Endothelial cell of umbilical vein (primary cell): ENCODE results near the gene SERPIND1. TPM values are rescaled to one million over a fixed set of nuclear protein-coding genes. Genes with fewer than 3 reads are reported as not detected.

Source experiments
- BruUV-seq: library from RNA; stranded (reverse); fragments of 400-500 nt; replicated peaks from 2 replicates; lab custom pipeline; 2021; lab: Mats Ljungman, UMichigan
- CTCF ChIA-PET: fragments of 300-600, 350-600 bp; sonication (Branson Sonifier 250); formaldehyde crosslinking; loops from one replicate; lab custom pipeline; 2021; ENCODE audit warnings: antibody characterized with exemption, inconsistent platforms; lab: Charles Lee
- POLR2A ChIA-PET: fragments of 300-600, 350-600 bp; sonication (Branson Sonifier 250); formaldehyde crosslinking; loops from one replicate; lab custom pipeline; 2021; ENCODE audit warnings: antibody characterized with exemption, inconsistent platforms; lab: Charles Lee
- DNase-seq: peaks from one replicate; pipeline ENCODE4 v3.0.0-alpha.2; 2011; ENCODE audit warnings: low read depth, low spot score
- FAIRE-seq: peaks from 2 replicates; lab custom pipeline; 2011; peaks lifted over from hg19 to GRCh38; lab: Jason Lieb, UNC
- H2AFZ ChIP-seq: 2 replicates; pipeline ENCODE4 v1.6.0; 2012; ENCODE audit warnings: low read depth, low read length, control low read depth, inconsistent platforms
- H3K27ac ChIP-seq: 2 replicates; pipeline ENCODE4 v1.5.1; 2011; ENCODE audit warnings: low read depth, mild to moderate bottlenecking, control low read depth, low read length, moderate library complexity; ENCODE audit not compliant: insufficient read depth
- H3K27me3 ChIP-seq, 2 experiments: 2 replicates each; pipeline versions ENCODE4 v1.6.0 to v1.6.1; 2011; ENCODE audit warnings: low read length in 2 of 2, mixed read lengths in 1 of 2; ENCODE audit not compliant: control insufficient read depth in 2 of 2, insufficient read depth in 2 of 2
- H3K36me3 ChIP-seq, 2 experiments: 2 replicates in 1 of 2; 3 replicates in 1 of 2; pipeline ENCODE4 v1.5.1; 2011; ENCODE audit warnings: low read length in 2 of 2, mild to moderate bottlenecking in 1 of 2, moderate library complexity in 1 of 2; ENCODE audit not compliant: control insufficient read depth in 2 of 2, insufficient read depth in 2 of 2; ENCODE audit errors: extremely low read depth in 1 of 2
- H3K4me1 ChIP-seq: 3 replicates; pipeline ENCODE4 v1.5.1; 2011; ENCODE audit warnings: mild to moderate bottlenecking, low read length; ENCODE audit not compliant: control insufficient read depth, insufficient read depth; ENCODE audit errors: extremely low read depth
- H3K4me2 ChIP-seq: 2 replicates; pipeline ENCODE4 v1.6.1; 2011; ENCODE audit warnings: low read length, control low read depth, mixed read lengths; ENCODE audit not compliant: insufficient read depth
- H3K4me3 ChIP-seq, 3 experiments: fragments of 200-600 bp in 1 of 3; sonication (generic), shearing (Covaris generic) in 1 of 3; replicated peaks in 1 of 3; 2 replicates each; pipeline ENCODE4 v1.5.1; 2011 to 2016; ENCODE audit warnings: control low read depth in 3 of 3, low read length in 3 of 3, mild to moderate bottlenecking in 2 of 3, inconsistent platforms in 1 of 3, low read depth in 1 of 3, moderate library complexity in 1 of 3; ENCODE audit not compliant: insufficient read depth in 1 of 3
- H3K79me2 ChIP-seq: 2 replicates; pipeline ENCODE4 v1.6.0; 2012; ENCODE audit warnings: low read length, inconsistent platforms; ENCODE audit not compliant: control insufficient read depth, insufficient read depth
- H3K9ac ChIP-seq: replicated peaks from 2 replicates; pipeline ENCODE3; 2011; ENCODE audit warnings: low read length, control low read depth; ENCODE audit not compliant: insufficient read depth; ENCODE audit errors: extremely low read depth
- H3K9me1 ChIP-seq: replicated peaks from 3 replicates; pipeline ENCODE4 v1.6.0; 2011; ENCODE audit warnings: mild to moderate bottlenecking, low read length; ENCODE audit not compliant: control insufficient read depth, insufficient read depth; ENCODE audit errors: extremely low read depth
- H3K9me3 ChIP-seq: replicated peaks from 2 replicates; pipeline ENCODE4 v1.5.1; 2012; ENCODE audit warnings: low read length, inconsistent platforms; ENCODE audit not compliant: control insufficient read depth, insufficient read depth
- H4K20me1 ChIP-seq: replicated peaks from 2 replicates; pipeline ENCODE3; 2011; ENCODE audit warnings: mild to moderate bottlenecking, low read length; ENCODE audit not compliant: control insufficient read depth, insufficient read depth; ENCODE audit errors: extremely low read depth
- CTCF ChIP-seq, 2 donors: IDR thresholded peaks; 1 replicate in 1 of 2; 2 replicates in 1 of 2; pipeline ENCODE4 v1.5.1; 2011; ENCODE audit warnings: low read length in 2 of 2, mild to moderate bottlenecking in 2 of 2, moderate library complexity in 2 of 2, control low read depth in 1 of 2, inconsistent platforms in 1 of 2, low read depth in 1 of 2; ENCODE audit not compliant: insufficient read depth in 1 of 2; ENCODE audit errors: extremely low read depth in 1 of 2
- EZH2 ChIP-seq: IDR thresholded peaks from 2 replicates; pipeline ENCODE4 v1.6.1; 2012; ENCODE audit warnings: borderline replicate concordance, low read depth, mild to moderate bottlenecking, moderate library complexity, low read length, inconsistent platforms; ENCODE audit not compliant: severe bottlenecking
- FOS ChIP-seq: IDR thresholded peaks from 2 replicates; pipeline ENCODE4 v1.6.1; 2011; ENCODE audit warnings: mild to moderate bottlenecking, low read length, moderate library complexity, borderline replicate concordance; ENCODE audit not compliant: insufficient read depth
- GATA2 ChIP-seq: IDR thresholded peaks from 2 replicates; pipeline ENCODE4 v1.7.0; 2011; ENCODE audit warnings: low read depth, mild to moderate bottlenecking, moderate library complexity, mixed read lengths, low read length; ENCODE audit not compliant: insufficient read length, insufficient read depth
- JUN ChIP-seq: IDR thresholded peaks from 2 replicates; pipeline ENCODE4 v1.6.1; 2011; ENCODE audit warnings: borderline replicate concordance, low read depth; ENCODE audit not compliant: insufficient read length, insufficient read depth
- MAX ChIP-seq: IDR thresholded peaks from 2 replicates; pipeline ENCODE4 v1.6.1; 2011; ENCODE audit not compliant: insufficient read depth, insufficient read length
- MYC ChIP-seq: IDR thresholded peaks from one replicate; pipeline ENCODE4 v1.6.1; 2011; ENCODE audit warnings: mild to moderate bottlenecking, low read depth, low read length
- POLR2A ChIP-seq: IDR thresholded peaks from 2 replicates; pipeline ENCODE4 v1.6.1; 2012; ENCODE audit warnings: low read depth, mild to moderate bottlenecking, control low read depth, low read length
- POLR2AphosphoS5 ChIP-seq: IDR thresholded peaks from 2 replicates; pipeline ENCODE4 v1.6.1; 2012; ENCODE audit warnings: low read depth, mild to moderate bottlenecking, control low read depth, low read length, moderate library complexity; ENCODE audit not compliant: insufficient read depth
- dilution Hi-C: fragments of 300-500 bp; cut with MboI; formaldehyde crosslinking; loops from one replicate; pipeline ENCODE4 v1.15.0; 2019; ENCODE audit warnings: low sequenced_read_pairs; ENCODE audit not compliant: extremely low pct_ligation_motif_present
- intact Hi-C: fragments of 100-400 bp; cut with micrococcal nuclease; formaldehyde crosslinking; loops from one replicate; pipeline ENCODE4 v1.10.0; 2022
- polyA plus RNA-seq, 4 experiments: library from polyadenylated mRNA; depleted of rRNA in 3 of 4; stranded (reverse) in 3 of 4; unstranded in 1 of 4; fragments of >200 nt; gene quantifications; 2 replicates each; pipeline versions ENCODE4 v1.2.1 to v1.2.3, GENCODE V29; 2011 to 2012; ENCODE audit warnings: missing spikeins in 1 of 4
- total RNA-seq: library from RNA; stranded (reverse); gene quantifications from 2 replicates; pipeline ENCODE4 v1.2.3, GENCODE V29; 2021

The SERPIND1 gene
- total and polyA plus RNA-seq, 2 donors (not counting 3 experiments of a cell fraction or from before 2014, with no cell fraction given): 0.94 to 1.8 TPM

GRCh38 chr22:20725987-20726558 lies 47.8 kb upstream of the SERPIND1 start:
- TF ChIP-seq FOS (no peak), JUN (no peak), GATA2 (no peak), EZH2 (no peak), POLR2AphosphoS5 (no peak), MYC (no peak), CTCF (IDR thresholded peaks at IDR 0.05; ENCODE audit: extremely low read depth in 1 of 2, insufficient read depth in 1 of 2, low read depth in 1 of 2, low read length in 2 of 2) (no peak), MAX (no peak), POLR2A (no peak)
- Histone ChIP-seq H4K20me1 (no peaks in the 10 kb centered on the region), H3K4me3 (no peak overlapping the region), H3K4me2 (no peak overlapping the region), H3K27ac (no peak overlapping the region), H3K36me3 (peaks cover 0 to 23% of the 10 kb centered on the region in 2 experiments), H3K27me3 (no peaks in the 10 kb centered on the region), H3K79me2 (no peaks in the 10 kb centered on the region), H2AFZ (no peak overlapping the region), H3K4me1 (no peaks in the 10 kb centered on the region), H3K9me3 (no peaks in the 10 kb centered on the region), H3K9me1 (no peaks in the 10 kb centered on the region), H3K9ac (no peak overlapping the region)
- no TSS peak for BruUV-seq
- CTCF ChIA-PET: no interaction called here
- DNase-seq (no peak), FAIRE-seq (no peak)
- POLR2A ChIA-PET: no interaction called here
- intact Hi-C loops: no loop called here
- dilution Hi-C loops: no loop called here
